HUDEP-2 (cell line): ENCODE results near the gene MTFR1L.

Experiments used
- DNase-seq, 76 experiments: peaks; one replicate each; lab custom pipeline; 2025; ENCODE audit not compliant: unreplicated experiment in 76 of 76; lab: John Stamatoyannopoulos, UW

Gene MTFR1L

DNA sequence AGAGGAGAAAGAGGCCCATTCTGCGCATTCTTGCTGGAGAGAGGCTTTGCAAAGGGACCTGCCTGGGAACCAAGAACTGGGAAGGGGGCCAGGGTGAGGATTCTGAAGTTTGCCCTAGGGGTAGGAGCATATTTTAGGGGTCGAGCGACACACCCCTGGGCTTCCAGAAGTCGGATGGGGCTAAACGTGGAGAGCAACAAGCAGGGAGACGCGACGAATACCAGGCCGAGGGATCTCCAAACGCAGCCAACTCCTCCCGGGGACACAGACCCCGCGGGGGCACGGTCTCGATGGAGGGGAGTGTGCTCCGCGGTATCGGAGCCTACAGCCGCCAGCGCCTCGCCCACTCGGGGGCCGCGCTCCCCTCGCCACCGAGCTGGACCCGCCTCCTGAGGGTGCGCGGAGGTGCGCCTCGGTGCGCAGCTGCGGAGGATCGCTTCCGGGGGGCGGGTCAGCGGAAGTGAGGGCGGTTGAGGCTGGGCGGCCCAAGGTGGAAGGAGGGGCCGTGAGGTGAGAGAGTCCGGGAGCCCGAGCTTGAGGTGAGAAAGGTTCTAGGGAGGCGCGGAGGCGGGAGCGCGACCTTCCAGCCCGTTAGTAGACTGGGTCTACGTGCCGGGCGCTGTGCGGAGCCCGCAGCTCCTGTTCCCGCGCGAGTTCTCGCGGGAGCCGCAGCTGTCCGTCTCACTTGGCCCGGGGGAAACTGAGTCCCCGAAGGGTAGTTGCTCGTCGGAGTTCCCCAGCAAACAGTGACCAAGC, at the start of gene MTFR1L:
Gene MTFR1L (plus strand): TSS at position 464 of the 756 bp plus-strand sequence. CDS start 3,151 bp downstream, outside the sequence.
- DNase-seq, result peak in 71 of 76 experiments; percentile 9 to 85 (median 64)

DNA sequence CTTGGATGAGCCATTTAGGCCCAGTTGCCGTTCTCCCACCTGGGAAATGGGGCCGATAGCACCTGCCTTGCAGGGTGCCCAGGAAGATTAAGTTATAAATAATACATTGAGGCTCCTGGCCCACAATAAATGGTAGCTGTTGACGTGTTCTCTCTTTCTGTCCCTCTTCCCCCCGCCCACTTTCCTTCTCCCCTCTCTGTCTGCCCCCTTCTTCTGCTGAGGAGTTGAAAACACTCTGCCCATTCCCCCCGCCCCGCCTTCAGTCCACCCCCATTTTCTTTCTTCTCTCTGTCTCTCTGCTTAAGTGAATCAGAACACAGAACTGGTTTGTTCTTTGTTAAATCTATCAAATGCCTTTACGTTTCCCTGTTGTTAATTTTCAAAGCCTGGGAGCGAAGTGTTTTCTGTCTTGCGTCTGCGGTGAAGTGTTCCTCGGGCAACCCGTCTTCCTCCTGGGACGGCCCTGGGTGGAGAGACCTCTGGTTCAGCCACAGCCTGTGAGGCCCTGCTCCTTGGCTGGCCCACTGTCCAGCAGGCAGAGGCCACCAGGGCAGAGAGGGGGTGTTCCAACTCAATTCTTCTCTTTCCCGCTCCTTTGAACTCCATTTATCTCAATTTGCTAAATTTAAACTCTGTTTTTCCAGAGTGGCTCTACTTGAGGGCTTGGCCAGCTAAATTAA, 49.1 kb upstream of the MTFR1L start:
- no peak for DNase-seq

DNA sequence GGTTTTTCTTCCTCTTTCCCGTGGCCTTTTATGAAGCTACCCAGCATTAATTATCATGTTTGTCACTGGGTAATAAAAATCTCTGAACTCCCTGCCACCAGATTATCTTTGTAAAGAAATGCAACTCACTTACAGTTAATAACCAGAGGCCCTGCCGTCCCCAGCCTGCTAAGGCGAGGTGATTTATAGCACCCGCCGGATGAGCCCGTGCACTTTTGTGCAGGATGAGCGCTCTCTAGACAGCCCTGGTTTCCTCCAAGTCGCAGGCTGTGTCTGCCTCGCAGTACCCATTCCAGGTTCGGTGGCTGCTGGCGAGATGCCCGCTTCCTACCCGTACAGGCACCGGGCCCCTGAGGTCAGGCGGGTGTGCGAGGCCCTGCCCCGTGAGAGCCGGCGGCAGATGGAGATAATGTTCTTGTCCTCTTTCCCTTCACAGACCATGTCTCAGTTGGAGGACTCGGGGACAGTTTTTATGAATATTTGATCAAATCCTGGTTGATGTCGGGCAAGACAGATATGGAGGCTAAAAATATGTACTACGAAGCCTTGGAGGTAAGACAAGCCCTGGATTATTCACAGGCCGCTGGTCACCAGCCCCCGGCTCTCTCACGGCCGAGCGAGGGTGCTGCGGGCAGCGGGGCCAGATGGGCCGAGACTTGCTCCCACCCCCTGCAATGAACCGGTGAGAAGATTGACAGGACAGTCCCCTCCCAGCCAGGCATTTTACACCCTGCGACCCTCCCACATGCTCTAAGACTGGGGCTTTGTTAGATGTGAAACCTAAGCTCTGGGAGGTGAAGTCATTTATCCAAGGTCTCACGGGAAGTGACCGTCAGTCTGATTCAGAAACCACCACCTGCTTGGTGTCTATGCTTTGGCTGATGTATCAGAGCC, 48.3 kb upstream of the MTFR1L start:
- DNase-seq, result peak in 71 of 76 experiments; percentile 12 to 80 (median 53)

DNA sequence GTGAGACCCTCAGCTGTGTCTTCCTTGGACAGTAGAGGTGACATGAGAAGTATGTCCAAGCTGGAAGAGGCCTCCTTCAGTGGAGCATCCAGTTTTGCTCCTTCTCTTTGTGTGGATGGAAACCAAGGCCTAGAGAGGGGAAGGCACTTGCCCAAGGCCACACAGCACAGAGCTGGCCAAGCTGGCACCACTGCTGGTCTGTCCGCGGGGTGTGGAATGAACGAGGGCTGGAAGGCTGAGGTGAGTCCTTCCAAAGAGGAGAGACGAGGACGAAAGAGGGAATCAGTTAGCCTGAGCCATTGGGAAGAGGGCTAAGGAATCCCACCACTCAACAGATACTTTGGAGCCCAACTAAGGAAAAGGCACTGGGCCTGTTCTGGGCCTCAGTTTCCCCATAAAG, 47.6 kb upstream of the MTFR1L start:
- no peak for DNase-seq

DNA sequence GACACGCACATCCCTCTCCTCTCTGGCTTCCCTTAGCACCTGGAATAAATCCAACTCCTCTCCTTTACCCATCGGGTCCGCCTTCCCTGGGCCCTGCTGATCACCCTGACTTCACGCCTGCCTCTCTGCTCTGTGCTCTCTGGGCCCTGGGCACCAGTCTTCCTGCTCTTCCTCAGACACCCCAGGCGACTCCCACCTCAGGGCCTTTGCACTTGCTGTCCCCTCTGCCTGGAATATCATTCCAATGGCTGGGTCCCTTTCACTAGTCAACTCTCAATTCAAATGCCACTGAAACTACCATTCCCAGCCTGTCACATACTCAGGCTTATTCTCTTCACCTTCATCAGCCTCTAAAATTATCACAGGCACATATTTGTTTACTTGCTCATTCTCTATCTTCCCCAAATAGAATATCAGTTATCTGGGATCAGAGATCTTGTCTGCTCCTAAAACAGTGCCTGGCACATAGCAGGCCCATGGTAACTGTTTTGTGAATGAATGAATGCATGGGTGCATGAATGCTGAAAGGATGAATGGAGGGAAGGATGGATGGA, 47.0 kb upstream of the MTFR1L start:
- no peak for DNase-seq

DNA sequence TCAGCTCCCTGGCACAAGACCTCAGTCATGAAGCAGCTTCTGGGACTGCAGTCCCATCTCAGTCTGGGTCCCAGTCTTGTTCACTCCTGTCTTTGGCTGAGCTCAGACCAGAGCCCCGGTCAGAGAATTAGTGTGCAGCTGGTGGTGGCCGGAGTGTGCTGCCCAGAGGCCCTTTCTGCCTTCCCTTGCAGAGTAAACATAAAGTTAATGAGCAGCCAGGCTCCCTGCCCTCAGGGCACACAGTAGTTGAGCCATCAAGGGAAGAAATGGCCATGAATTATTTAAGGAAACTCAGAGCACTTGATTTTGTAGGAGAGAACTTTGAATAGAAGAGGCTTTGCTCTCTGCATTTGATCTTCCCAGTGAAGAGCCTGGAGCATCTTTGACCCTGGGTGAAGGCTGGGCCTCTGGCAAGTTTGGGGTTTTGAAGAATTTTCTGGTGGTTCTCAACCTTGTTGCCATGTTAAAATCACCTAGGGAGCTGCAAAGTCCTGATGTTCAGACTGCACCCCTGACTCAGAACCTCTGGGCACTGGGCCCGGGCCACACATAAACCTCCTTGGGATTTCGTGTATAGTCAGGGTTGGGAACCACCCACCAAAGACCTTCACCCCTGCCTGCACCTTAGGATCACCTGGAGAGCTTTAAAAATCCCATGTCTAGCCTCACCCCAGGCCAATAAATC, 46.2 kb upstream of the MTFR1L start:
- no peak for DNase-seq

DNA sequence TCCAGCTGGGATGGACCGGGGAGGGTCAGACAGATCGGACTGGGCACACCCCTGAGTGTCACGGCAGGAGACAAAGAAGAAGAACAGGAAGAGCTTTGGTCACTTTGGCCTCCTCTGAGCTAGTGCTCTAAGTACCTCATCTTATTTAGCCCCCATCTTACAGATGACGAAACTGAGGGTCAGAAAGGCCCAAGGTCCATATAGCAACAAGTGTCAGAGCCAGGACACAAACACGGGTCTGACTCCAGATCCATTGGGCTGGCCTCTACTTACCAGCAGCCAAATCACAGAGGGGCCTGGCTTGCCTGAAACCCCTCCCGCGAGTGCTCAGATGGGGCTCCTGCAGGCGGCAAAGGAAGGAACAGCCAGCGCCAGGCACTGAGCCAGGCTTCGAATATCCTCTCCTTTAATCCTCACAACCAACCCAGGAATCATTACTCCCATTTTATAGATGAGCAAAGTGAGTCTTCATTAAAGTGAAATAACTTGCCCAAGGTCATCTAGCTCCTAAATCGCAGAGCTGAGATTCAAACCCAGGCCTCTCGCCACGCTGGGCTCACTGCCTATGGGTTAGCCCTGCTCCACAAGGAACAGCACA, 45.4 kb upstream of the MTFR1L start:
- no peak for DNase-seq

DNA sequence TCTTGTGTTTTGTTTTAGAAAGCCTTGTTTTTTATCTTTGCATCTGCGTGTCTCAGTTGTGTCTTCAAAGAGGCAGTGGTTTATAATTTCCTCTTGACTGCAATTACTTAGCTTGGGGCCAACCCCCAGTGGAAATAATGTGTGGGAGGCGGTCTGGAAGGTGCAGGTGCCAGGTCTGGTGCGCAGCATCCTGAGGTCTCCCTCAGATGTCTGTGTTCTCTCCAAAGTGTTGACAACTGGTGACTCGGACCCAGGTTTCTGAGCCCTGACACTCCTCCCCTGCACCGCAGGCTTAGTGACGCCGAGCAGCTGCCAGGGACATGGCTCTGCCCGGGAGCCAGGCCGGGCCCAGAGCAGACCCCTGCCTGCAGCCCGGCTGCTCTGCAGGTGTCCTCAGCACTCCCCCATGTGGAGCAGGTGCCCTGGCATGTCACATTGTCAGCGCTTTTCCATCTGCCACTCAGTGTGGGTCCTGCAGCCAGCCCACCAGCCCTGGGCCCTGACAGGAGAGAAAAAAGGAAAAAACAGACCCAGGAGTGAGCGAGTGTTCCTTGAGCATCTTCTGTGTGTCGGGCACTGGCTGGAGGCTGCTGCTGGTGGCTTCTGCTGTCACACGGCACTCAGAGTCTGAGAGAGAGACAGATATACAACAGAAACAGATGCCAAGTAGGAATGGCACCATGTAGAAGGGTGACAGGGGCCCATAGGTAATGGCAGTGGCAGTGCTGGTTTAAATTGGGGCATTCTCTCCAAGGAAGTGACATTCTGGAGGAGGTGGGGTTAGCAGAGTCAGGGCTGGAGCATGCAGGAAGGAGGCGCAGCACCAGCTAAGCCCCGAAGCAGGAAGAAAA, 44.6 kb upstream of the MTFR1L start:
- DNase-seq, result no peak

DNA sequence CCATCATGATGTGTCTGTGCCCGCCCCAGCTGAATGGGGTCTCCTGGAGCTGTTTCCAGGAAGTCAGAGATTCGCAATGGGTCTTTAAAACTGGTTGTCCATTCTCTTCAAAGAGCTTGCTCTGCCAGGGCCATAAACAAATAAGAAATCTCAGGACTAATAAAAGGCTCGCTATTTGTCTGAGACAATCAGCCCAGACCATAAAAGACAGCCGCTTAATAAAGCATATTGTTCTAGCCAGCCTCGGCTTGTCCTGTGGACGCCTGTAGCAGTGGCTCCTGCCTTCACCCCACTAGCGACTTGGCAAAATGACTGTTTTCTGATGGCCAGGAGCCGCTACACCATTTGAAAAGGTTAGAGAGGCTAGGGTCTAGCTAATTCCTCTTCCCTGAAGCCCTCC, 40.4 kb upstream of the MTFR1L start:
- DNase-seq, result no peak

DNA sequence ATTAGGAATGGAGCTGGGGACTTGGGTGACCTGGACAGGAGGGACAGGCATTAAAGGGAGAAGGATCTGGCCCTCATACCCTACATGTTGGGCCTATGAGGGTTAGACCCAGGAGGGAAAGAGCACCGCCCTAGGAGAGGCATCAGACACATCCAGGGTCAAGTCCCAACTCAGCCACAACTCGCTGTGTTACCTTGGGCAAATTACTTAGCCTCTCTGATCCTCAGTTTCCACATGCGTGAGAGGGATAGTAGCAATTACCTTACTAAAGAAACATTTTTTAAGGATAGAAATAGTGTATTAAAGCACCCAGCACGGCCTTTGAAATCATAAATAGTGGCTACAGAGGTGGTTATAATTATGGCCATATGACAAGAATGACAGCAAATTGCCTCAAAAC, 39.9 kb upstream of the MTFR1L start:
- DNase-seq, result no peak

DNA sequence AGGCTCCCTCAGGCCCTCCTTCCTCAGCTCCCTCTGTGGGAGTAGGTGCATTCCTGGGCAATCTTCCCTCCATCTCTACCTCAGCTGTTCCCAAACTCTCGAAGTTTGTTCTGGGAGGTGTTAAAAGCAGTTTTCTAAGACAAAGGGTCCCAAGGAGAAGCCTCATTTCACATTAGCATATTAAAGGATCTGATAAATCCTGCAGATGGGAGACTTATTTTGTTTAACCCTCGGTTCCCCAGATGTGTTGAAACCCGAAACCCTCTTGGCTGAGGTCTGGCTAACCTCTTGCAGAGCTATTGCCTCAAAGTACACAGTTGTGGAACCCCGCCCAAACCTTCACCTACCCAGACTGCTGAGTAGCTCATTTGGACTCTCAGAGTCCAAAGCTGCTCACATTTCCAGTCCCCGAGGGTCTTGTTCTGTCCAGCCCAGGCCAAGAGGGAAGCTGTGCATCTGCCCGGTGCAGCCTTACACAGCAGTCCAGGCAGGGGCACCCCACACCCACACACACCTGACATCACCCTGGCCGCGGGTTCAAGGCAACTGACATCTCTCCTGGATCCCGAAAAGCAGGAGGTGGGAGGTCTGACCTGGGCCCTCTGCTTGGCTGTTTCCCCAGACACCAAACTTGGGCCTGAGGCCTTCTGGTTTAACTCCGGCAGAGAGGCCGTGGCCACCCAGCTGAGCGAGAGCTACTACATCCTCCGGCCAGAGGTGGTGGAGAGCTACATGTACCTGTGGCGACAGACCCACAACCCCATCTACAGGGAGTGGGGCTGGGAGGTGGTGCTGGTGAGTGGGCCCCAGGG, 39.2 kb upstream of the MTFR1L start:
- DNase-seq, result no peak

DNA sequence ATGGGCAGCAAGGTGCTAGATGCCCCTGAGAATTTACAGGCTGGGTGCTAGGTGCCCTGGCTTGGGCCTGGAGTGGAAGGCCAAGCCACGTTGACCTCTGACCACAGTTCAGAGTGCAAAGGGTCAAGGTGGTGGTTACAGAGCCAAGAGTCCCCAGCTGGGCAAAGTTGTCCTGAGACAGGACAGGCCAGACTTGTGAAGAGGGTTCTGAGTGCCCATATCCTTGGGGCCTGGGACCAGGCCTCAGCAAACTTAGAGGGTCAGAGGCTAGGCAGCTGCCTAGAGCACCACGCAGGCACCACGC, 38.7 kb upstream of the MTFR1L start:
- no peak for DNase-seq

DNA sequence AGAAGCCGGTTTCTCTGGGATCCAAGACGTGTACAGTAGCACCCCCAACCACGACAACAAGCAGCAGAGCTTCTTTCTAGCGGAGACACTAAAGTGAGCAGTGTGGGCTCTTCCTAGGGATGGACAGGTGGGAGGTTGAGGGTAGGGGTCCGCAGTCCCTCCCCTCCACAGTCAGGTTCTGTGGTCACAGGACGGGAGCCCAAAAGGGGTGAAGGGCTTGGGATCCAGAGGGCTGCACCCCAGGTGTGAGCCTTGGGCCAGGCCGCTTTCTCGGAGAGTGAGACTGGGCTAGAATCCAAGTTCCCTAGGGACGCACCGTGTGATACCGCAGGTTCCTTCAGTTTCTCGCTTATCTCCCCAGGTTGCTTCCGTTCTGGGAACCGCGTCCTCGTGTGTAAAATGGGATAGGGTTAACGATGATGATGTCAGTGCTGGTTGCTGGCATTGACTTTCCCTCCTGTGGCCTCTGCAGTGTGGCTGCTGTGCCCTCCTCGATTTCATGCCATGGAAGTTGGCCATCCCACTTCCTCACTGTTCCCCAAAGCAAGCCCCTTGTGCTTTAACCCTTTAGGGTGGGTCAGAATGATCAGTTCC, 37.0 kb upstream of the MTFR1L start:
- no peak for DNase-seq

DNA sequence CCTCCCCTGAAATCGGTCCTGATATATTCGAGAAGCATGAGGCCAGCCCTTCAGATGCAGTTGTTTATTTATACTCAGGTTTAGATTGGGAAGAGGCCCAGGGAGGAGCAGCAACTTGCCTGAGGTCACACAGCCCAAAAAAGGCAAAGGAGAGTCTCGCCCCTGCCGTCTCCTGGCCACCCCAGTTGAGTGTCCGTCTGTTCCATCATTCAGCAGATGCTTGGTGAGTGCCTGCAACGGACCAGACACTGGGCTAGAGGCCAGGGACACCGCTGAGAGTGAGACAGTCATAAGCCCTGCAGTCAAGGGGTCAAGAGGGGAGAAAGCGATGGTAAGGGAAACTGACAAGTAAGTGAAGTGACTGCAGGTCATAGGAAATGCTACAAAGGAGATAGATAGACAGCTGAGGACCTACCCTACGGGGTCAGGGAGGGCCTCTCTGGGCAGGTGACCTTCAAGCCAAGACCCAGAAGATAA, 35.1 kb upstream of the MTFR1L start:
- no peak for DNase-seq

DNA sequence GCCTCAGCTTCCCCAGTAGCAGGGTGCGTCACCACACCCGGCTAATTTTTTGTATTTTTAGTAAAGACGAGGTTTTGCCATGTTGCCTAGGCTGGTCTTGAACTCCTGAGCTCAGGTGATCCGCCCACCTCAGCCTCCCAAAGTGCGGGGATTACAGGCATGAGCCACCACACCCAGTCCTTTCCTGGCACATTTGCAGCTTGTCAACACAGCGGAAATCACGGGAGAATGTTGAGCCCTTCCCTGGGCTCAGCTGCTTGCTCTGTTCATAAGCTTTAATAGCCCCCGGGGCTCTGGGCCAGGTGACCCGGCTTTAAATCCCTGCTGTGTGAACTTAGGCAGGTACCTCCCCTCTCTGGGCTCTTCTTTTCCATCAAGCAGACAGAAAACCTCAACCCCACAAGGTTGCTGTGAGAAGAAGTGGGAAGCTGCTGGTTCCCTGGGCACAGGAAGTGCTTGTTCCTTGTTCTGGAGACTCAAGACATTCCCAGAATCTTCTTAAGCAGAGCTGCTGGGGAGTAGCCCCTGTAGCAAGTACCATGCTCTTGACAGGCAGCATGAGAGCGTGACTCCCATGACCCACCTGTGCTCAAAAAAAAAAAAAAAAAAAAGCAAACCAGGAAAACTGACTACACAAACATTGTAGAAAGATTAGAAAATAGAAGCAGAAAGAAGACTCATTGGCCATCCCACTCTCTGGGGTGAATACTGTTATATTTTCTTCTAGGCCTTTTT, 34.3 kb upstream of the MTFR1L start:
- no peak for DNase-seq

DNA sequence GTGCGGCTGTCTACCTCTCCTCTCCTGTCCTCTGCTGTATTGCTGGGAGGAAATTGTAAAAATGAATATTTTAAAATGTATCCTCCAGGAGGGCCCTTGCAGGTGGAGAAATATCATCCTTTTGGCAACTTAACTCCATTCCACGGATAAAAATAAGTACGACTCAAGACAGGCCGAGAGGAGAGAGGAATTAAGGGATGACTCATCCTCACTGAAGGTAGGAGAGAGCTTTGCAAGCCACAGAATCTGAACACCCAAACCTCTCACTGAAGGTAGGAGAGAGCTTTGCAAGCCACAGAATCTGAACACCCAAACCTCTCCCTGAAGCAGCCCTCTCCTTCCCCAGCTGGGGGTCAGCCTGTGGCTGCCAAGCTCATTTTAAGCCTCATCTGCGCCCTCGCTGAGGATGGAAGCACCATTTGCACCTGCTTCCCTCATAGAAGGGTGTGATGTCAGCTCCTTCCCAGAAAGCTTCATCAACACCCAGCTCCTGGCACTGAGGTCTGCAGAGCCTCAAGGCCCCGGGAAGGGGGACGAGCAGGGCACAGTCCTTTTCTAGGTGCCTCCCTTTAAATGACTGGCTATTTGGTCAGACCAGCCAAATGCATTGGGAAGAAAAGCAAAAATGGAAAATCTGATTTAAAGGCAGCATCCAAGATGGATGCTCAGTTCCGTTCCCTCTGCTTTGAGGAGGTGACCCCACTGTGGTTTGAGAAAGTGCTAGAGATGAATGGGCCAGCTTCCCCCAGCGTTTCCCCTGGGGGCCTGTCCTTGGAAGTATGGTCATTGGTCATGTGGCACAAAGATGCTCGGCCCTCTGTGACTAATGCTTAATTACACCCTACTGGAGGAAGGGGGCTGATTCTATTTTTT, 32.6 kb upstream of the MTFR1L start:
- DNase-seq, result no peak
